ENCODE results near the gene FAM53A.

The FAM53A gene

DNA sequence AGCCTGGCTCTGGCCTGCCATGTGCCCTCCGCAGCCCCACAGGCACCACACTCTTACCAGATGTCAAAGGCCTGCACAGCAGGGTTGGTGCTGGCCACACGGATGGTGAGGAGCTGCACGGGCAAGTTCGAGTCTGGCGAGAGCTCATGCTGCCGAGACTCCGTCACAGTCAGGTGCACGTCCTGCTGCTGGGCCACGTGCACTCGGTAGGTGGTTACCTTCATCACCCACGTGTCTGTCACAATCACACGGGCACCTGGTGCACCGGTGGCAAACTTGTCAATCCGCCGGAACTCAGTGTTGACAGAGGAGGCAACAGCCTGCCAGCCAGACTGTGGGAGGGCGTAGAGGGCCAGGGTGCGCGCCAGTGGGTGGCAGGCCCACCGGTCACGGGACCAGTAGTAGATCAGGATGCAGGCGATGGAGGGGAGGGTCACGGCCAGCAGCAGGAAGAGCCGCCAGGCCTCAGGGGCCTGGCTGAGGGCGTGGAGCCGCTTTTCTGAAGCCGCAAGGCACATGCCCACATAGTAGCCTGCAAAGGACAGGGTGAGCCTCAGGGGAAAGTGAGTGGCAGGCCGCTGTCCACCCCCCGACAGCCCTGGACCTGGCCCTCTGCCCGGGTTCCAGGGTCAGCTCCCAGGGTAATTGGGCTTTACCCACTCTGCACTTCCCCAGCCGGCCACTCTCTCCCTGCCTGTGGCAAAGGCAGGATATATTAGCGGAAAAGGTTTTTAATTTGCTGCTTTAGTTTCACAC, 34.2 kb upstream of the FAM53A start:
- TF ChIP-seq EGR1 (IDR thresholded peaks at IDR 0.05) = no peak
- TF ChIP-seq CEBPB (IDR thresholded peaks at IDR 0.05) = no peak
- no peak for TF ChIP-seq FOXM1 (IDR thresholded peaks at IDR 0.05; ENCODE audit: borderline replicate concordance, low read depth)
- TF ChIP-seq, protein P1, sequence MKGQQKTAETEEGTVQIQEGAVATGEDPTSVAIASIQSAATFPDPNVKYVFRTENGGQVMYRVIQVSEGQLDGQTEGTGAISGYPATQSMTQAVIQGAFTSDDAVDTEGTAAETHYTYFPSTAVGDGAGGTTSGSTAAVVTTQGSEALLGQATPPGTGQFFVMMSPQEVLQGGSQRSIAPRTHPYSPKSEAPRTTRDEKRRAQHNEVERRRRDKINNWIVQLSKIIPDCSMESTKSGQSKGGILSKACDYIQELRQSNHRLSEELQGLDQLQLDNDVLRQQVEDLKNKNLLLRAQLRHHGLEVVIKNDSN (IDR thresholded peaks at IDR 0.05) = no peak
- TF ChIP-seq, protein P2, sequence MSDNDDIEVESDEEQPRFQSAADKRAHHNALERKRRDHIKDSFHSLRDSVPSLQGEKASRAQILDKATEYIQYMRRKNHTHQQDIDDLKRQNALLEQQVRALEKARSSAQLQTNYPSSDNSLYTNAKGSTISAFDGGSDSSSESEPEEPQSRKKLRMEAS (IDR thresholded peaks at IDR 0.05) = no peak
- TF ChIP-seq, protein P3, sequence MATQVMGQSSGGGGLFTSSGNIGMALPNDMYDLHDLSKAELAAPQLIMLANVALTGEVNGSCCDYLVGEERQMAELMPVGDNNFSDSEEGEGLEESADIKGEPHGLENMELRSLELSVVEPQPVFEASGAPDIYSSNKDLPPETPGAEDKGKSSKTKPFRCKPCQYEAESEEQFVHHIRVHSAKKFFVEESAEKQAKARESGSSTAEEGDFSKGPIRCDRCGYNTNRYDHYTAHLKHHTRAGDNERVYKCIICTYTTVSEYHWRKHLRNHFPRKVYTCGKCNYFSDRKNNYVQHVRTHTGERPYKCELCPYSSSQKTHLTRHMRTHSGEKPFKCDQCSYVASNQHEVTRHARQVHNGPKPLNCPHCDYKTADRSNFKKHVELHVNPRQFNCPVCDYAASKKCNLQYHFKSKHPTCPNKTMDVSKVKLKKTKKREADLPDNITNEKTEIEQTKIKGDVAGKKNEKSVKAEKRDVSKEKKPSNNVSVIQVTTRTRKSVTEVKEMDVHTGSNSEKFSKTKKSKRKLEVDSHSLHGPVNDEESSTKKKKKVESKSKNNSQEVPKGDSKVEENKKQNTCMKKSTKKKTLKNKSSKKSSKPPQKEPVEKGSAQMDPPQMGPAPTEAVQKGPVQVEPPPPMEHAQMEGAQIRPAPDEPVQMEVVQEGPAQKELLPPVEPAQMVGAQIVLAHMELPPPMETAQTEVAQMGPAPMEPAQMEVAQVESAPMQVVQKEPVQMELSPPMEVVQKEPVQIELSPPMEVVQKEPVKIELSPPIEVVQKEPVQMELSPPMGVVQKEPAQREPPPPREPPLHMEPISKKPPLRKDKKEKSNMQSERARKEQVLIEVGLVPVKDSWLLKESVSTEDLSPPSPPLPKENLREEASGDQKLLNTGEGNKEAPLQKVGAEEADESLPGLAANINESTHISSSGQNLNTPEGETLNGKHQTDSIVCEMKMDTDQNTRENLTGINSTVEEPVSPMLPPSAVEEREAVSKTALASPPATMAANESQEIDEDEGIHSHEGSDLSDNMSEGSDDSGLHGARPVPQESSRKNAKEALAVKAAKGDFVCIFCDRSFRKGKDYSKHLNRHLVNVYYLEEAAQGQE (IDR thresholded peaks at IDR 0.05; ENCODE audit: low read depth) = no peak
- no peak for TF ChIP-seq ZBTB7A (IDR thresholded peaks at IDR 0.05; ENCODE audit: low read depth)
- no peak for TF ChIP-seq TEAD4 (IDR thresholded peaks at IDR 0.05)
- no peak for TF ChIP-seq TAF1 (IDR thresholded peaks at IDR 0.05; ENCODE audit: low read depth)
- no peak for TF ChIP-seq RAD21 (IDR thresholded peaks at IDR 0.05; ENCODE audit: low read depth)
- TF ChIP-seq TCF12 (IDR thresholded peaks at IDR 0.05; ENCODE audit: low read depth) = no peak
- no peak for TF ChIP-seq YY1 (IDR thresholded peaks at IDR 0.05; ENCODE audit: low read depth)

DNA sequence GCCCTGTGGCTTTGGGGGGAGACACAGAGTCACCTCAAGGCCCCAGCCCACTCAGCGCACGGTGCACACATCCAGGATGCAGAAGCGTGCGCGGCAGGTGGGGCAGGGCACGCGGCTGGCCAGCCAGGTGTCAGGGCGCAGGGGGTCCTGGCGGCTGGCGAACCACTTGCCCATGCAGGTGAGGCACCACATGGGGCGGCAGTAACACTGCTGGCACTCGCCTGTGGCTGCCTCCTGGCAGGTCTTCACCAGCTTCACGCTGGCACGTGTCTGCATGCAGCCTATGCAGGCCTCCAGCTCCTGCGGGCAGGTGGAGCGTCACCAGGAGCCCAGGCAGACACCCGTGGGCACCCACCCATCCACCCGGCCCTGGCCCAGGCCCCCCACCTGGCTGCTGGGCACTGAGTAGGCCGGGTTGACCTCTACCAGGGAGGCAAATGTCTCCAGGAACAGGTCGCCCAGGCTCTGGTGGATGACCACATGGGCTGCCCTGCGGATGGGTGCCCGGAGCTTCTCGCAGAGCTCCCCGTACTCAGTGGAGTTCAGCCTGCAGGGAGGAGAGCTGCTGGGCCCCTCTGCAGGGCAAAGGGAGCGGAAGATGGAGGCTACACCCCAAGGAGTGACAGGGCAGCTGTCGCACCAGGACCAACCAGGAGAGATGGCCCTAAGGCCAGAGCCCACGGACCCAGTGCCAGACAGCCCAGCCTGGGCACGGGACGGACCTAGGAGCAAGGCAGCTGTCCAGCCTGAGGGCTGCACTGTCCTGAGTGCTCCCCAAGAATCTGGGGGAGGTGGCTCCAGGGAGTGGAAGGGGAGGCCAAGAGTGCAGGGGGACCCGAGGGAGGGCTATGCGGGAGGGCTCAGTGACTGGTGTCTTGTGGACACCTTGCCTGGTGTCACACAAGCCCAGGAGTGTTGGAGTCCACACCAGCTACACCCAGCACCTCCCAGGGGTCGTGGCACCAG, 33.3 kb upstream of the FAM53A start:
- no peak for TF ChIP-seq YY1 (IDR thresholded peaks at IDR 0.05; ENCODE audit: low read depth)
- no peak for TF ChIP-seq CREB1 (IDR thresholded peaks at IDR 0.05; ENCODE audit: low read depth)
- no peak for TF ChIP-seq TAF1 (IDR thresholded peaks at IDR 0.05; ENCODE audit: low read depth)
- TF ChIP-seq, protein P2 (IDR thresholded peaks at IDR 0.05) = no peak
- no peak for TF ChIP-seq EP300 (IDR thresholded peaks at IDR 0.05; ENCODE audit: borderline replicate concordance)
- no peak for TF ChIP-seq RAD21 (IDR thresholded peaks at IDR 0.05; ENCODE audit: low read depth)

DNA sequence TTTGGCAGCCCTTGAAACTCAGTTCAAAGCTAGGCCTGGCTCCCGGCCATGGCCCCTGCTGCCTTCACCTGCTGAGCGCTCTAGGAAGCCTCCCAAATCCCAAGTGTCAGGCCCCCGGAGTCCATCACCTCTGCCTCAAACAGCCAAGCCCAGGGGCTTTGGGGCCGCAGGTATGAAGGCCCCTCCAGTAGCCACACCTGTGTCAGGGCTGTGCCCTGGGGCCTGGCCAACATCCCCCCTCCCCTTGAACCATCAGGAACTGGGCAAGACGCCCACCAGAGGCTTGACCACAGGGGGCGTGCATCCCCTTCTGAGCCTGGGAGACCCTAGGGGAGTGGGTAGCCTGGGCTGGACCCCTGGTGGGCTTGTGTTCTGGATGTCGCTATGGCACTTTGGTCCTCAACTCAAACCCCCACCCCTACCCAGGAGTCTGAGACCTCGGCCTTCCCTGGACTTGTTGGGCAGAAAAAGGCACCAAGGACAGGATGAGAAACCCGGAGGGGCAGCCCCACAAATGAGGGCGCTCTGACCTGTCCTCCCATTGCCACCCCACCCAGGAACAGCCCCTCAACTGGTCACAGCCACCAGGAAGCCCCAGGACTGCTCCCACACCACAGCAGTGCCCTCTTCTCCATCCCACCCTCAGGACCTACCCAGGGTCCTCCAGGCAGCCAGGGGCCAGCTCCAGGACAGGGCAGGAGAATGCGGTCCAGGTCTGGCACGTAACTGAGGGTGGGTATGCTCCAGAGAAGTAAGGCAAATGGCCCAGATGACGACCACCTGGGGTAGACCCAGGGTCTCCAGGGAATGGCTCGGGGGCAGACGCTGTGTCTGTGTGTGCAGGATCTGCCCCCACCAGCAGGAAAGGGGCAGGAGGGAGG, 32.2 kb upstream of the FAM53A start:
- TF ChIP-seq RAD21 (IDR thresholded peaks at IDR 0.05; ENCODE audit: low read depth) (no peak), TEAD4 (IDR thresholded peaks at IDR 0.05) (no peak), EGR1 (IDR thresholded peaks at IDR 0.05) (no peak), CEBPB (IDR thresholded peaks at IDR 0.05) (no peak), TAF1 (IDR thresholded peaks at IDR 0.05; ENCODE audit: low read depth) (no peak), EP300 (IDR thresholded peaks at IDR 0.05; ENCODE audit: borderline replicate concordance) (no peak), YY1 (IDR thresholded peaks at IDR 0.05; ENCODE audit: low read depth) (no peak), ZBTB7A (IDR thresholded peaks at IDR 0.05; ENCODE audit: low read depth) (no peak), NFIC (IDR thresholded peaks at IDR 0.05) (no peak; the same call in 1 of the 2 replicates), TCF12 (IDR thresholded peaks at IDR 0.05; ENCODE audit: low read depth) (no peak), FOXM1 (IDR thresholded peaks at IDR 0.05; ENCODE audit: borderline replicate concordance, low read depth) (no peak), CREB1 (IDR thresholded peaks at IDR 0.05; ENCODE audit: low read depth) (no peak)
- TF ChIP-seq, protein P2 (IDR thresholded peaks at IDR 0.05) = no peak
- TF ChIP-seq, protein P3 (IDR thresholded peaks at IDR 0.05; ENCODE audit: low read depth) = no peak
- TF ChIP-seq, protein P1 (IDR thresholded peaks at IDR 0.05) = no peak

DNA sequence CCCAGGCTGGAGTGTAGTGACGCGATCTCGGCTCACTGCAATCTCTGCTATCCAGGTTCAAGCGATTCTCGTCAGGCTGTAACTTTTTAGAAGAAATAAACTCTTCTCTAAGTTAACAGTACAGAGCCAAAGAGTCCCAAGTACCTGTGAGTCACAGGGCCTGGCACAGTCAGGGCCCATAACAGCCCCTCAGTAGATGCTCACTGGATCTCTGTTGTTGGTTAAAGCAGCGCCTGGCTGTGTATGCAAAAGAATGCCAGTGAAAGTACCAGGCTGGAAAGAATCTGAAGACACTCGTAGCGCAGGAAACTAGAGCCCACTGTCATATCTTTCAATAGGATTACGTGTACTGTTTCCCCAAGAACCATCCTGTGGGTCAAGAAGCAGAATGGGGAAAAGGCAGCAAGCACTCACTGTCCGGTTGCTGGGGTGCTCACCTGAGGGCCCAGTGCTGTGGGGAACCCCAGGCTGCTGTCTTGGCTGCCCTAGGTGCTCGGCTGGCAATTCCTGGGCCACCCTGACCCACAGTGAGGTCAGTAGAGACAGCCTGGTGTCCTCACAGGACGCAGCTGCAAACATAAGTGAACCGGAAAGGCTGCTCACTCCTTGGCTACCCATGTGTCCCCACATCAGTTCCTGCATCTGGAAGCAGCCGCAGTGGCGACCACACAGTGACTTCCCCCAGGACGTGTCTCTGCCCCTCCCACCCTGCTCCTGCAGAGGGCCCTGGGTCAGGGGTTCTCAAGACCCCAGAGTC, 31.1 kb upstream of the FAM53A start:
- TF ChIP-seq NFIC (IDR thresholded peaks at IDR 0.05) (no peak), FOXM1 (IDR thresholded peaks at IDR 0.05; ENCODE audit: borderline replicate concordance, low read depth) (no peak), EGR1 (IDR thresholded peaks at IDR 0.05) (no peak), ZBTB7A (IDR thresholded peaks at IDR 0.05; ENCODE audit: low read depth) (no peak), CREB1 (IDR thresholded peaks at IDR 0.05; ENCODE audit: low read depth) (no peak), EP300 (IDR thresholded peaks at IDR 0.05; ENCODE audit: borderline replicate concordance) (no peak), TCF12 (IDR thresholded peaks at IDR 0.05; ENCODE audit: low read depth) (no peak), YY1 (IDR thresholded peaks at IDR 0.05; ENCODE audit: low read depth) (no peak)
- TF ChIP-seq, protein P2 (IDR thresholded peaks at IDR 0.05) = no peak
- TF ChIP-seq, protein P1 (IDR thresholded peaks at IDR 0.05) = no peak
